Measurements from ENCODE around the gene MOBP. TPM values are rescaled to one million over a fixed set of nuclear protein-coding genes. Genes with fewer than 3 reads are reported as not detected.

Gene MOBP
- polyA plus RNA-seq, 4 donors, result under 0.01 to 0.37 (median 0.09) TPM; not detected in 1

DNA sequence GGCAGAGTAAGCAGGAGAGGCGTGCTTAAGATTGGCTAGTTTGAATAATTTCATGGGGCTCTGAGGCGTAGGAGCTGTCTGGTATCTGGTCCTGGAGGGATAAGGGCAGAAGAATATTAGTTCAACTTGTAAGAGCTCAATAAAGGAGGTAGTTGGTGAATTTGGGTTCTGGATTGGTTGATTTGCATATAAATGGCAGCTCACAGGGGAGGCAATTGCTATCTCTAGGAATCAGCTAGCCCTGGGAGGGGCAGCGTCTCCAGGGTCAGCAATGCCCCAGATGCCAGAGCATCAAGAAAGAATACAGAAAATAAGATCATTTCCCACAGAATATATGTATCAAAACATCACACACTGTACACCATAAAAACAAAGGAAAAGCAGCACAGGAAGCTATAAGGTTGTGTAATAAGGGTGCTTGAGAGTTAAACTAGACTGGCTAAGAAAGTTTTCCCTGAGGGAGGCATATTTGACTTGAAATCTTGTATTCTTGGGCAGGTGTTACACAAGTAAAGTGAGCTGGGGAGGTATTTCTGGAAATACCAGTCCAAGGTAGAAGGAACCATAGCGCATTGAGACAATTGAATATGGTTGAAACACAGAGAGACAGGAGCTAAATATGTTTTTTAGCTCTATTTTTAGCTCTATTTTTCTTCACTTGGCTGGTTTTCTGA, 6.1 kb downstream of the MOBP start:
- WGBS, 3 donors, result 84 to 89% (median 85%) methylated on average over 4 of the region's 4 CpGs
- Histone ChIP-seq H3K4me3 (ENCODE audit: low read depth in 1 of 3, low read length in 3 of 3) (no peak overlapping the region), H3K27ac (ENCODE audit: low read depth in 1 of 3, low read length in 2 of 3) (no peak overlapping the region), H3K27me3 (ENCODE audit: control insufficient read depth in 3 of 3, insufficient read depth in 3 of 3, low read length in 3 of 3) (peaks cover 0 to 2% (median 0%) of the 10 kb centered on the region in 3 donors), H3K36me3 (ENCODE audit: control insufficient read depth in 3 of 3, insufficient read depth in 2 of 3, low read depth in 1 of 3, low read length in 3 of 3) (no peaks in the 10 kb centered on the region), H3K4me1 (ENCODE audit: control insufficient read depth in 3 of 3, insufficient read depth in 2 of 3, low read depth in 1 of 3, low read length in 2 of 3) (no peaks in the 10 kb centered on the region), H3K9me3 (ENCODE audit: control insufficient read depth in 2 of 2, insufficient read depth in 1 of 2, low read depth in 1 of 2, low read length in 1 of 2) (peaks cover 0 to 8% of the 10 kb centered on the region in 2 donors)
- DNase-seq, result no peak
- no peak for FAIRE-seq

DNA sequence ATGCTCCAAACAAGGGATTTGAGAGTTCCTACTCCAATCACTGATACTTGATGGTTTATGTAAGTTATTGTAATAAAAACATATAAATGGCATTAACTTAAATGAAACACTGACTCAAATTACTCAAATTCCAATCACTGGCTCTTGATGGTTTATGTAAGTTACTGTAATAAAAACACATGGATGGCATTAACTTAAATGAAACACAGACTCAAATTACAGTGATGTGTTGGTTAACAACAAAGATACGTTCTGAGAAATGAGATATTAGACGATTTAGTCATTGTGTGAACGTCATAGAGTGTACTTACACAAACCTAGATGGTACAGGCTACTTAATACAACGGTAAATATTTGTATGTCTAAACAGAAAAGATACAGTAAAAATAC, 6.6 kb downstream of the MOBP start:
- Histone ChIP-seq H3K27ac (ENCODE audit: low read depth in 1 of 3, low read length in 2 of 3) (no peak overlapping the region), H3K4me1 (ENCODE audit: control insufficient read depth in 3 of 3, insufficient read depth in 2 of 3, low read depth in 1 of 3, low read length in 2 of 3) (no peaks in the 10 kb centered on the region), H3K27me3 (ENCODE audit: control insufficient read depth in 3 of 3, insufficient read depth in 3 of 3, low read length in 3 of 3) (peaks cover 0 to 2% (median 0%) of the 10 kb centered on the region in 3 donors), H3K36me3 (ENCODE audit: control insufficient read depth in 3 of 3, insufficient read depth in 2 of 3, low read depth in 1 of 3, low read length in 3 of 3) (no peaks in the 10 kb centered on the region), H3K9me3 (ENCODE audit: control insufficient read depth in 2 of 2, insufficient read depth in 1 of 2, low read depth in 1 of 2, low read length in 1 of 2) (peaks cover 0 to 8% of the 10 kb centered on the region in 2 donors), H3K4me3 (ENCODE audit: low read depth in 1 of 3, low read length in 3 of 3) (no peak overlapping the region)
- no peak for FAIRE-seq
- DNase-seq, result no peak
- 70 to 81% (median 77%) methylated on average over 4 of the region's 4 CpGs for WGBS, 3 donors

- Histone ChIP-seq H3K4me1 (ENCODE audit: control insufficient read depth in 3 of 3, insufficient read depth in 2 of 3, low read depth in 1 of 3, low read length in 2 of 3) (no peaks in the 10 kb centered on the region), H3K27me3 (ENCODE audit: control insufficient read depth in 3 of 3, insufficient read depth in 3 of 3, low read length in 3 of 3) (no peaks in the 10 kb centered on the region)
- FAIRE-seq, result no peak
Observed at GRCh38 chr3:39476783-39477182, 9.3 kb downstream of the MOBP start.

DNA sequence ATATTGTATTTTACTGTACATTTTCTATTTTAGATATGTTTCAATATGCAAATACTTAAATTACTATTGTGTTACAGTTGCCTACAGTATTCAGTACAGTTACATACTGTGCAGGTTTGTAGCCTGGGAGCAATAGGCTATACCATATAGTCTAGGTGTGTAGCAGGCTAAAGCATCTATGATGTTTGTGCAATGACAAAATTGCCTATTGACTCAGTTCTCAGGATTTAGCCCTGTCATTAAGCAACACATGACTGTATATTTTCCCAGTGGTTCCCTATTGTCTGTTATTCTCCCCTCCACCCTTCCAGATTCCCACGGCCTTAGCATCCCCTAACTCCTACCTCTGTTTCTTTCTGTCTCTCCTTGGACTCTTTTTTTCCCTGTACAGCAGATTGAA, 10.7 kb downstream of the MOBP start:
- WGBS, 3 donors, result 88 to 92% (median 90%) methylated on average over 1 of the region's 1 CpG
- H3K4me3 ChIP-seq (ENCODE audit: low read depth in 1 of 3, low read length in 3 of 3), result no peak overlapping the region
- peaks cover 0 to 8% of the 10 kb centered on the region in 2 donors for H3K9me3 ChIP-seq (ENCODE audit: control insufficient read depth in 2 of 2, insufficient read depth in 1 of 2, low read depth in 1 of 2, low read length in 1 of 2)
- no peak overlapping the region for H3K27ac ChIP-seq (ENCODE audit: low read depth in 1 of 3, low read length in 2 of 3)
- DNase-seq (no peak), FAIRE-seq (no peak)
- no peaks in the 10 kb centered on the region for H3K36me3 ChIP-seq (ENCODE audit: control insufficient read depth in 3 of 3, insufficient read depth in 2 of 3, low read depth in 1 of 3, low read length in 3 of 3)
- no peaks in the 10 kb centered on the region for H3K4me1 ChIP-seq (ENCODE audit: control insufficient read depth in 3 of 3, insufficient read depth in 2 of 3, low read depth in 1 of 3, low read length in 2 of 3)
- H3K27me3 ChIP-seq (ENCODE audit: control insufficient read depth in 3 of 3, insufficient read depth in 3 of 3, low read length in 3 of 3), result no peaks in the 10 kb centered on the region

More at GRCh38 chr3:39476783-39477182, 9.3 kb downstream of the MOBP start:
- peaks cover 0 to 8% of the 10 kb centered on the region in 2 donors for H3K9me3 ChIP-seq (ENCODE audit: control insufficient read depth in 2 of 2, insufficient read depth in 1 of 2, low read depth in 1 of 2, low read length in 1 of 2)
- no peak overlapping the region for H3K27ac ChIP-seq (ENCODE audit: low read depth in 1 of 3, low read length in 2 of 3)
- H3K36me3 ChIP-seq (ENCODE audit: control insufficient read depth in 3 of 3, insufficient read depth in 2 of 3, low read depth in 1 of 3, low read length in 3 of 3), result no peaks in the 10 kb centered on the region
- no peak overlapping the region for H3K4me3 ChIP-seq (ENCODE audit: low read depth in 1 of 3, low read length in 3 of 3)
- no peak for DNase-seq

GRCh38 chr3:39479701-39480414, 12.4 kb downstream of the MOBP start:
- H3K4me1 ChIP-seq (ENCODE audit: control insufficient read depth in 3 of 3, insufficient read depth in 2 of 3, low read depth in 1 of 3, low read length in 2 of 3), result no peaks in the 10 kb centered on the region
- DNase-seq (no peak), FAIRE-seq (no peak)
- H3K36me3 ChIP-seq (ENCODE audit: control insufficient read depth in 3 of 3, insufficient read depth in 2 of 3, low read depth in 1 of 3, low read length in 3 of 3), result no peaks in the 10 kb centered on the region
- H3K27me3 ChIP-seq (ENCODE audit: control insufficient read depth in 3 of 3, insufficient read depth in 3 of 3, low read length in 3 of 3), result no peaks in the 10 kb centered on the region
- no peak overlapping the region for H3K27ac ChIP-seq (ENCODE audit: low read depth in 1 of 3, low read length in 2 of 3)
- no peak overlapping the region for H3K4me3 ChIP-seq (ENCODE audit: low read depth in 1 of 3, low read length in 3 of 3)
- 70 to 71% (median 70%) methylated on average over 7 of the region's 7 CpGs for WGBS, 3 donors
- H3K9me3 ChIP-seq (ENCODE audit: control insufficient read depth in 2 of 2, insufficient read depth in 1 of 2, low read depth in 1 of 2, low read length in 1 of 2), result peaks cover 0 to 8% of the 10 kb centered on the region in 2 donors

GRCh38 chr3:39485547-39485946, 18.1 kb downstream of the MOBP start:
- Histone ChIP-seq H3K4me3 (ENCODE audit: low read depth in 1 of 3, low read length in 3 of 3) (no peak overlapping the region), H3K27ac (ENCODE audit: low read depth in 1 of 3, low read length in 2 of 3) (no peak overlapping the region), H3K27me3 (ENCODE audit: control insufficient read depth in 3 of 3, insufficient read depth in 3 of 3, low read length in 3 of 3) (no peaks in the 10 kb centered on the region), H3K36me3 (ENCODE audit: control insufficient read depth in 3 of 3, insufficient read depth in 2 of 3, low read depth in 1 of 3, low read length in 3 of 3) (no peaks in the 10 kb centered on the region), H3K4me1 (ENCODE audit: control insufficient read depth in 3 of 3, insufficient read depth in 2 of 3, low read depth in 1 of 3, low read length in 2 of 3) (no peaks in the 10 kb centered on the region), H3K9me3 (ENCODE audit: control insufficient read depth in 2 of 2, insufficient read depth in 1 of 2, low read depth in 1 of 2, low read length in 1 of 2) (no peaks in the 10 kb centered on the region)
- WGBS, 3 donors, result 78 to 89% (median 86%) methylated on average over 8 of the region's 8 CpGs
- DNase-seq (no peak), FAIRE-seq (no peak)

DNA sequence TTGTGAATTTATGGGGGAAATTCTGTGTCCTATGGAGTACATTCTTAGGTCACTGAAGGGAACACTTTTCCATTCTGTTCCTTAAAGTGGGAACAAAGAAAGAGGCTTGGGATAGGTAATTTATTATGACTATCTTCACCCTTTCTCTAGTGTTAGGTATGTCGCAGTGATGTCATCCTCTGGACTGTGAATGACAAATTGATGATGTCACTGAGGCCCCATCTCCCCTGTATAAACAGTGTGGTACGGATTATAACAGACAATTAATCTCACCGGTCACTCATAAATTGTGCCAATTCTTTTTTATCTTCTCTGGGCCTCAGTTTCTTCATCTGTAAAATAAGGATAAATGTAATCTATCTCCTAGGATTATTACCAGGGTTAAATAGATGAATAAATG, 23.5 kb downstream of the MOBP start:
- Histone ChIP-seq H3K27ac (ENCODE audit: low read depth in 1 of 3, low read length in 2 of 3) (no peak overlapping the region), H3K27me3 (ENCODE audit: control insufficient read depth in 3 of 3, insufficient read depth in 3 of 3, low read length in 3 of 3) (no peaks in the 10 kb centered on the region), H3K9me3 (ENCODE audit: control insufficient read depth in 2 of 2, insufficient read depth in 1 of 2, low read depth in 1 of 2, low read length in 1 of 2) (no peaks in the 10 kb centered on the region), H3K36me3 (ENCODE audit: control insufficient read depth in 3 of 3, insufficient read depth in 2 of 3, low read depth in 1 of 3, low read length in 3 of 3) (no peaks in the 10 kb centered on the region), H3K4me3 (ENCODE audit: low read depth in 1 of 3, low read length in 3 of 3) (no peak overlapping the region), H3K4me1 (ENCODE audit: control insufficient read depth in 3 of 3, insufficient read depth in 2 of 3, low read depth in 1 of 3, low read length in 2 of 3) (no peaks in the 10 kb centered on the region)
- FAIRE-seq (no peak), DNase-seq (no peak)
- WGBS, 3 donors, result 72 to 83% (median 76%) methylated on average over 3 of the region's 3 CpGs

DNA sequence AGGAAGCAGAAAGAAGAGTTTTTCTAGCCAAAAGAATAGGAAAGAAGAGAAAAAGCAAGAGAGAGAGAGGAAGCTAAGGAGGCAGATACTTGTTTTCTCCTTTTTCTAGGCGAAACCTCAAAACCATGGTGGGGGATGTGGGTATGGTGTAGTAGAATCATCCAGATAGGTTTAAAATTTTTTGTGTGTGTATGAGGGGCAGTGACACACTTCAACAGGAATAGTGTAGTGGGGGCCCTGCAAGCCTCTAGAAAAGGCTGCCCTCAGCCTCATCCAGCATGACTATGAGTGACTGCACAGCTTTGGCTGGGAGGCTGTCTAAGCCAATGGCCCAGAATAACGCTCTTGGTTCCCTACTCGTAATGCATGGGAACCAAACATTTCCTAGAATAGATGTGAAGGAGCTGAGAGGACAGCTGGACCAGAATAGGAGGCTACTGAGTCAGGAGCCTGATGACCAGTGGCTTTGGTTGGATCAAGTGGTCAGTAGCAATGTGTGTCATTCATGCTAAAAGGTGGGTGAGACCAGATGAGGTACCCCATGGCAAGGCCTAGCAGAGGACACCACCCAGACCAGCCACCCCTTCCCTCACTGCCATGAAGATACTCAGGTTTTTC, 24.4 kb downstream of the MOBP start:
- WGBS, 3 donors, result 77 to 93% (median 82%) methylated on average over 3 of the region's 3 CpGs
- no peak for DNase-seq
- no peaks in the 10 kb centered on the region for H3K36me3 ChIP-seq (ENCODE audit: control insufficient read depth in 3 of 3, insufficient read depth in 2 of 3, low read depth in 1 of 3, low read length in 3 of 3)
- no peak overlapping the region for H3K27ac ChIP-seq (ENCODE audit: low read depth in 1 of 3, low read length in 2 of 3)
- no peaks in the 10 kb centered on the region for H3K4me1 ChIP-seq (ENCODE audit: control insufficient read depth in 3 of 3, insufficient read depth in 2 of 3, low read depth in 1 of 3, low read length in 2 of 3)
- no peaks in the 10 kb centered on the region for H3K27me3 ChIP-seq (ENCODE audit: control insufficient read depth in 3 of 3, insufficient read depth in 3 of 3, low read length in 3 of 3)
- no peak overlapping the region for H3K4me3 ChIP-seq (ENCODE audit: low read depth in 1 of 3, low read length in 3 of 3)
- no peak for FAIRE-seq
- H3K9me3 ChIP-seq (ENCODE audit: control insufficient read depth in 2 of 2, insufficient read depth in 1 of 2, low read depth in 1 of 2, low read length in 1 of 2), result no peaks in the 10 kb centered on the region
